Measurements from ENCODE around the gene GAMT. TPM values are rescaled to one million over a fixed set of nuclear protein-coding genes. Genes with fewer than 3 reads are reported as not detected.

GAMT gene
- total and polyA plus RNA-seq, 2 of the 13 experiments (the other 11 are each of a cell fraction or from before 2014, with no cell fraction given), result 115 to 124 TPM

GRCh38 chr19:1401138-1401888 lies at the start of gene GAMT (continued):
- TF ChIP-seq, protein P1, sequence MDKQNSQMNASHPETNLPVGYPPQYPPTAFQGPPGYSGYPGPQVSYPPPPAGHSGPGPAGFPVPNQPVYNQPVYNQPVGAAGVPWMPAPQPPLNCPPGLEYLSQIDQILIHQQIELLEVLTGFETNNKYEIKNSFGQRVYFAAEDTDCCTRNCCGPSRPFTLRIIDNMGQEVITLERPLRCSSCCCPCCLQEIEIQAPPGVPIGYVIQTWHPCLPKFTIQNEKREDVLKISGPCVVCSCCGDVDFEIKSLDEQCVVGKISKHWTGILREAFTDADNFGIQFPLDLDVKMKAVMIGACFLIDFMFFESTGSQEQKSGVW (CRISPR knock-in tag; IDR thresholded peaks at IDR 0.05; ENCODE audit: borderline replicate concordance), result no peak
- TF ChIP-seq ZNF143 (CRISPR knock-in tag; IDR thresholded peaks at IDR 0.05) (peak; percentile 64), IKZF4 (CRISPR knock-in tag; IDR thresholded peaks at IDR 0.05; ENCODE audit: borderline replicate concordance, low read depth, not compliant biosample characterization) (peak; percentile 75), ZNF543 (CRISPR knock-in tag; IDR thresholded peaks at IDR 0.05) (no peak), MIER2 (CRISPR knock-in tag; IDR thresholded peaks at IDR 0.05) (no peak), YEATS4 (CRISPR knock-in tag; IDR thresholded peaks at IDR 0.05; ENCODE audit: borderline replicate concordance) (0 out of 2 replicates have a peak, but pooled peaks have one; percentile 14), MBNL3 (CRISPR knock-in tag; conservative IDR thresholded peaks at IDR 0.05) (no peak)
- TF ChIP-seq, protein P2, sequence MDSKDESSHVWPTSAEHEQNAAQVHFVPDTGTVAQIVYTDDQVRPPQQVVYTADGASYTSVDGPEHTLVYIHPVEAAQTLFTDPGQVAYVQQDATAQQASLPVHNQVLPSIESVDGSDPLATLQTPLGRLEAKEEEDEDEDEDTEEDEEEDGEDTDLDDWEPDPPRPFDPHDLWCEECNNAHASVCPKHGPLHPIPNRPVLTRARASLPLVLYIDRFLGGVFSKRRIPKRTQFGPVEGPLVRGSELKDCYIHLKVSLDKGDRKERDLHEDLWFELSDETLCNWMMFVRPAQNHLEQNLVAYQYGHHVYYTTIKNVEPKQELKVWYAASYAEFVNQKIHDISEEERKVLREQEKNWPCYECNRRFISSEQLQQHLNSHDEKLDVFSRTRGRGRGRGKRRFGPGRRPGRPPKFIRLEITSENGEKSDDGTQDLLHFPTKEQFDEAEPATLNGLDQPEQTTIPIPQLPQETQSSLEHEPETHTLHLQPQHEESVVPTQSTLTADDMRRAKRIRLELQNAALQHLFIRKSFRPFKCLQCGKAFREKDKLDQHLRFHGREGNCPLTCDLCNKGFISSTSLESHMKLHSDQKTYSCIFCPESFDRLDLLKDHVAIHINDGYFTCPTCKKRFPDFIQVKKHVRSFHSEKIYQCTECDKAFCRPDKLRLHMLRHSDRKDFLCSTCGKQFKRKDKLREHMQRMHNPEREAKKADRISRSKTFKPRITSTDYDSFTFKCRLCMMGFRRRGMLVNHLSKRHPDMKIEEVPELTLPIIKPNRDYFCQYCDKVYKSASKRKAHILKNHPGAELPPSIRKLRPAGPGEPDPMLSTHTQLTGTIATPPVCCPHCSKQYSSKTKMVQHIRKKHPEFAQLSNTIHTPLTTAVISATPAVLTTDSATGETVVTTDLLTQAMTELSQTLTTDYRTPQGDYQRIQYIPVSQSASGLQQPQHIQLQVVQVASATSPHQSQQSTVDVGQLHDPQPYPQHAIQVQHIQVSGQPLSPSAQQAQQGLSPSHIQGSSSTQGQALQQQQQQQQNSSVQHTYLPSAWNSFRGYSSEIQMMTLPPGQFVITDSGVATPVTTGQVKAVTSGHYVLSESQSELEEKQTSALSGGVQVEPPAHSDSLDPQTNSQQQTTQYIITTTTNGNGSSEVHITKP (CRISPR knock-in tag; IDR thresholded peaks at IDR 0.05; ENCODE audit: low read depth), result no peak
- TF ChIP-seq, protein P3, sequence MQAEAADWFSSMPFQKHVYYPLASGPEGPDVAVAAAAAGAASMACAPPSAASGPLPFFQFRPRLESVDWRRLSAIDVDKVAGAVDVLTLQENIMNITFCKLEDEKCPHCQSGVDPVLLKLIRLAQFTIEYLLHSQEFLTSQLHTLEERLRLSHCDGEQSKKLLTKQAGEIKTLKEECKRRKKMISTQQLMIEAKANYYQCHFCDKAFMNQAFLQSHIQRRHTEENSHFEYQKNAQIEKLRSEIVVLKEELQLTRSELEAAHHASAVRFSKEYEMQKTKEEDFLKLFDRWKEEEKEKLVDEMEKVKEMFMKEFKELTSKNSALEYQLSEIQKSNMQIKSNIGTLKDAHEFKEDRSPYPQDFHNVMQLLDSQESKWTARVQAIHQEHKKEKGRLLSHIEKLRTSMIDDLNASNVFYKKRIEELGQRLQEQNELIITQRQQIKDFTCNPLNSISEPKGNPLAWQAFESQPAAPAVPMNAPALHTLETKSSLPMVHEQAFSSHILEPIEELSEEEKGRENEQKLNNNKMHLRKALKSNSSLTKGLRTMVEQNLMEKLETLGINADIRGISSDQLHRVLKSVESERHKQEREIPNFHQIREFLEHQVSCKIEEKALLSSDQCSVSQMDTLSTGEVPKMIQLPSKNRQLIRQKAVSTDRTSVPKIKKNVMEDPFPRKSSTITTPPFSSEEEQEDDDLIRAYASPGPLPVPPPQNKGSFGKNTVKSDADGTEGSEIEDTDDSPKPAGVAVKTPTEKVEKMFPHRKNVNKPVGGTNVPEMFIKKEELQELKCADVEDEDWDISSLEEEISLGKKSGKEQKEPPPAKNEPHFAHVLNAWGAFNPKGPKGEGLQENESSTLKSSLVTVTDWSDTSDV (CRISPR knock-in tag; IDR thresholded peaks at IDR 0.05), result no peak

Data from HepG2 (cell line).